Measurements from ENCODE around the gene AAGAB.

Gene AAGAB

DNA sequence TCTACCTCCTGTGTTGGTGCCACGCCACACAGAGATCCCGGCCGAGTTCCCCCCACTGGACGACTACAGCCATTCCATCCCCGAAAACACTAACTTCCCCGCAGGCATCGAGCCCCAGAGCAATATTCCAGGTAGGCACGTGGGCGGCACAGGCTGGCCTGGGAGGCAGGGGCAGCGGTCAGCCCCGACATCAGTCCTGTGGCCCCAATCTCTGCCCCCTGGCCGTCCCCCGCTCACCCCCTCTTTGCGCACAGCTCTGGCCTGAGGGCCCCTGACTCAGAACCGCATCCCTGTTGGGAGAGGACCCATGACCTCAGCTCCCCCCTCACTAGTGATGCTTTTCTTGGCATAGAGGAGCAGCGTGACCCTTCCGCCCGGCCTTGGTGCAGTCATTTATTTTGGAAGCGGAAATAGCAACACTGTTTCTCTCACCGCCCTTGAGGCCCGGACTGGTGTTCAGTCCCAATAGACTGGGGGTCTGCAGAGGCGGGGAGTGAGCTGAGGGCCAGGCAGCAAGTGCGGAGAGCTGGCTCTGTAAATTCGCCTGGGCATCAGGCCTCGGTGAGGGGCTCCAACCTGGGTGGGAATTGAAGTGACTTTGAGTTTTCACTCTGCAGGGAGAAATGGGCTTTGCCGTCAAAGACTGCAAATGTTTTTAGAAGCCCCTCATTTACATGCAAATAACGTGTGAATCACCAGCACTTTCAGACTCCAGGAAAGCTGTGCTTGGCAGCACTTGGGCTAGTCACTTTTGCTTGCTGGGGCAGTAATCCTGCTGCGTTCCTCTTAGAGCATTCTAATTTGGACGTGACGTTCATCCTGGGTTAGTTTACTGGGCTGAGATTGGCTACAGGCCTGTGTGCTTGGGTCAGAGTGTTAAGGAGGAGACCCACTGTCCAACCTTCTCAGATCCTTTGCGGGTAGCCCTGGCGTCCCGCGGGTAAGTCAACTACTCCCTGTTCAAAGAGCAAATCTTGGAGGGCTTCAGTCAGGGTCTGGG, 88.9 kb downstream of the AAGAB start:
- H3K27ac ChIP-seq: no peak overlapping the region
- TF ChIP-seq CTCF (conservative IDR thresholded peaks at IDR 0.05): no peak
- no peak for TF ChIP-seq ZFX (IDR thresholded peaks at IDR 0.05)

- H3K27ac ChIP-seq: no peak overlapping the region
- TF ChIP-seq ZFX (IDR thresholded peaks at IDR 0.05) (no peak), CTCF (conservative IDR thresholded peaks at IDR 0.05) (no peak)
These were observed 89.6 kb downstream of the AAGAB start for GRCh38 chr15:67164811-67165253.

DNA sequence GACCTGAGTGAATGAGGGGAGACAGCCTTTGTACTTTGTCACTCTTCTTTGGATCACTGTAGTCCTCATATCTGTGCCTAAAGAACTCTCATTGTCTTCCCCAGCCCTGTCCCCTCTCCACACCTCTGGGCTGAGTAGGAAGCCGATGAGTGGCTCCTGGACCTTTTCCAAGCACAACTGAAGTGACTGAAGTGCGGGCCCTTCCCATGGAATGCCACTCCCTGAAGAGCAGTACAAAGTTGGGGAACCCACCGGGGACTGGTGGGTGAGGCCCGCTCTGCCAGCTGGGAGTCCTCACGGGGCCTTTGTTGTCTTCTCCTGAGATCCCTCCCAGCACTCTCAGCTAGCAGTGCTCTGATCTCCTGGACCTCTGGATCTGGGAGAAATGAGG, 90.1 kb downstream of the AAGAB start:
- no peak overlapping the region for H3K27ac ChIP-seq
- TF ChIP-seq CTCF (conservative IDR thresholded peaks at IDR 0.05): no peak
- no peak for TF ChIP-seq ZFX (IDR thresholded peaks at IDR 0.05)

DNA sequence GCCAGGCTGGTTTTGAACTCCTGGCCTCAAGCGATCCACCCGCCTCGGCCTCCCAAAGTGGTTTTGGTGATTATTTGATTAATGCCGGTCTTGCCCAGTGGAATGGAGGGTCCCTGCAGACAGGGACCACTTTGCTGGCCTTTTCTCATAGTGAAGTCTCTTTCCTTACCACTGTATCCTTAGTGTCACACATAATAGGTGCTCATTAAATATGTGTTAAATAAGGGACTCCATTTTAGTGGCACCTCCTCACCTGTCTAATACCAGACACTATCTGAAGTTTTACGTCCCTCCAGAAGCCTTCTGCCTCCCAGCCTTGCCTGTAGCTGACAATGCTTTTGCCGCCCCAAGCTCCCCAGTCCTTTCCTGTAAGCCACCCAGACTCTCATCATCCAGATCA, 91.3 kb downstream of the AAGAB start:
- TF ChIP-seq ZFX (IDR thresholded peaks at IDR 0.05): no peak
- no peak for TF ChIP-seq CTCF (conservative IDR thresholded peaks at IDR 0.05)
- no peak overlapping the region for H3K27ac ChIP-seq

DNA sequence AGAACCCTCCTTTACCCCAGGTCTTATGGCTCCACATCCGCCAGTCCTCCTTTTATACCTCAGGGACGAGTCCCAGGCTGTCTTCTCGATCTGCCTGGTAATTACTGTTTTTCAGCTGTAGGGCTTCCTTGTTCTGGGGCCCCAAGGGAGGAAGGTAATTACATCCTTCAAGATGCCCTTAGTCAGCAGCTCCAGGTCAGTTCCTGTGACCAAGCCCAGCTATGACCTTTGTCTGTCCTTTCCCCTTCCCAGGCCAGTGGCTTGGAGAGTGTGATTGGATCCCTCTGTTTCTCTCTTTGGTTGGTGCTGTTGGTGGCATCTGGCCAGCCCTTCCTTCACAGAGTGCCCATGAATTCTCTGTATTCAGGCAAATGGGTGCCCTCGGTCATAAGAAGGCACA, 92.6 kb downstream of the AAGAB start:
- TF ChIP-seq ZFX (IDR thresholded peaks at IDR 0.05): no peak
- no peak for TF ChIP-seq CTCF (conservative IDR thresholded peaks at IDR 0.05)
- H3K27ac ChIP-seq: no peak overlapping the region

DNA sequence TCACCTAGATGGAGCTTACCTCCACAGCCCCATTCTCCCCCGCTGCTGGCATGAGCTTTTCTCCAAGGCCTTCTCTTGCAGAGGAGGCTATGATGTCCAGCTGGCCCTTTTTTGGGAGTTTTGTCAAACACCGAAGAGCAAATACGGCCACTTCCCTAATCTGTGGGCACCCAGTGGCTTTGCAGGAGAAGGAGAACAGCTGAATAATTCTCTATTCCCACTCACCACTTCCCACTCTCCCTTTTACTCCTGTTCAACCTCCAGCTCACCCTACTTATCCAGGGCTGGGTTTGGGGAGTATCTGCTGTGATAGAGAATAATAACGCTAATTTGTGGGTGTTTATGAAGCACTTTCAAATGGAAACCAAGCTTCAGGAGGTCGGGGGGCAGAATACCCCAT, 93.0 kb downstream of the AAGAB start:
- no peak for TF ChIP-seq ZFX (IDR thresholded peaks at IDR 0.05)
- no peak overlapping the region for H3K27ac ChIP-seq

DNA sequence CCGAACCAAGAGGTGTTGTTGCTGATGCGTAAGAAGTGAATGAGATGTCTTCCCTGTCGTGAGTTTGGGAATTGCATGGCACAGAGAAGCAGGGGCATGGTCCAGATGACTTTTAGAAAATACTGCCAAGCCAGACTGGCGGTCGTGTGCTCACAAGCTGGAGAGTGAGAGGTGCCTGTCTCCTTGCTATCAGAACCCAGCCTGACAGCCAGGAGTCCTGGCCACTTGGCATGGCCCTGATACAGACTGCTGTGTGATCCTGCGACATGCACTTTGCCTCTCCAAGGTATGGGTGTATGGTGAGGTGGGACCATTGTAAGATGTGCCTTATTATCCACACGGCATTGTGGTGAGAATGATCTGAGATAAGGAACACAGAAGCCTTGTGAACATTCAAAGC, 96.1 kb downstream of the AAGAB start:
- TF ChIP-seq CTCF (conservative IDR thresholded peaks at IDR 0.05): no peak
- TF ChIP-seq ZFX (IDR thresholded peaks at IDR 0.05): no peak
- H3K27ac ChIP-seq: no peak overlapping the region

All from C4-2B (cell line).